GM18526 (cell line): ENCODE data around the gene DMAC1.

ENCODE experiments used
- POLR2A ChIP-seq: IDR thresholded peaks from 3 replicates; pipeline ENCODE4 v1.6.1; 2011; ENCODE audit not compliant: insufficient read length; ENCODE audit errors: extremely low read depth

Gene DMAC1

GRCh38 chr9:7799234-7799943, at the start of gene DMAC1:
Gene DMAC1, minus strand, starts transcription at chr9:7799778. Its CDS starts 44 bp downstream, at chr9:7799734.
- TF ChIP-seq POLR2A, result peak; percentile 73

- TF ChIP-seq POLR2A, result no peak
These were observed 49.8 kb upstream of the DMAC1 start for GRCh38 chr9:7849362-7849761.

- no peak for TF ChIP-seq POLR2A
These were observed 48.9 kb upstream of the DMAC1 start for GRCh38 chr9:7848498-7848897.

- TF ChIP-seq POLR2A, result no peak
These were observed 44.7 kb upstream of the DMAC1 start for GRCh38 chr9:7844242-7844641.

GRCh38 chr9:7841831-7842230, 42.3 kb upstream of the DMAC1 start:
- no peak for TF ChIP-seq POLR2A

DNA sequence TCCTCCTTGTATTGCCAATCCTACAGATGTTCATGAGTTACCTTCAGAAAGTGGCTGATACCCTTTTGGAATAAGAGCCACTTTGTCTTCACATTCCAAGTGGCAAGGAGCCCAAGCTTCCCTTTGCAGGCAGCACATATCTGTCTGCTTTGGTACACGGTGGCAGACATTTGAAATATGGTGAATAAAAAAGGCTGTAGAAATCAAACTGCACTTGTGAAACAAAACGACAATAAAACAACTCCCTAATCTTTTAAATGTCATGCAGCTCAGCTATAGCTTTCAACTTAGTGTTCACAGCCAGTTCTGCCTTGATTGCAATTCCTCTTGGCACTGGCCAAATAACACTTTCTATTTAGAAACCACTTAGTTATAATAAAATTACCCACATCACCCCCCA, 35.0 kb upstream of the DMAC1 start:
- no peak for TF ChIP-seq POLR2A

- TF ChIP-seq POLR2A, result no peak
These were observed 28.8 kb upstream of the DMAC1 start for GRCh38 chr9:7828334-7828733.

DNA sequence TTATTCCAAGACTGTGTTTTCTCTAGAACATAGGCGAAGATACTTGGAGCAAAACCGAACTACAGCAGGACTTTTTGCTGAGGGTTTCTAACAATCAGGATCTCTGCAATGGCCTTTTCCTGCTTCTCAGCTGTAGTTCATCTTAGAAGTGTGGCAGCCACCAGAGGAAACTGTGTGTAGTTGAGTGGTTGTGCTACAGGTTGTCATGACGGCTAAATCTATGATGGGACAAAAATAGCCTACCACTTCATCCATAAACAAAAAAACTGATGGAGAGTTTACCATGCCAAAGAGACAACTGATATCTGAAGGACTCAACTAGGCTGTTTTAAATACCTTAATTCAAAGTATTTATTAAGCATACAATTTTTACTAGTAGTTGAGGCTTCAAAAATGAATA, 28.2 kb upstream of the DMAC1 start:
- TF ChIP-seq POLR2A, result no peak

- TF ChIP-seq POLR2A, result no peak
These were observed 27.5 kb upstream of the DMAC1 start for GRCh38 chr9:7827056-7827455.

DNA sequence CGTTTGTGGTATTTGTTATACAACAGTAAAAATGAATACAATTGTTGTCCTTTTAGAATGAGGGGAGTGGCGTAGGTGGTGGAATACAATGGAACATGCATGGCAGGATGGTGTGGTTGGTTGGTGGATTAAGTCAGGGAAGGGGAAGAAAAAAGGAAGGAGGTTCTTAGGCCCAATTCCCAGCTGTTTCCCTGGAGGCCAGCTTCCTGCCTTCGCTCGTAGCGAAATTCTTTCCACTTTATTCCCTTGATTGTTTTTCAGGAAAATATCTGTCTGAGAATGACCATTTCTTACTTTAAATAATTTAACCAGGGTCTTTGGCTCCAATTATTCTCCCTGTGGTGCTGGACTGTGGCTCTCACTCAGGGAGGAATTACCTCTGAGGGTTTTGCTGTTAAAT, 24.1 kb upstream of the DMAC1 start:
- no peak for TF ChIP-seq POLR2A

GRCh38 chr9:7819984-7820383, 20.4 kb upstream of the DMAC1 start:
- TF ChIP-seq POLR2A, result no peak

GRCh38 chr9:7816021-7816420, 16.4 kb upstream of the DMAC1 start:
- TF ChIP-seq POLR2A, result no peak

DNA sequence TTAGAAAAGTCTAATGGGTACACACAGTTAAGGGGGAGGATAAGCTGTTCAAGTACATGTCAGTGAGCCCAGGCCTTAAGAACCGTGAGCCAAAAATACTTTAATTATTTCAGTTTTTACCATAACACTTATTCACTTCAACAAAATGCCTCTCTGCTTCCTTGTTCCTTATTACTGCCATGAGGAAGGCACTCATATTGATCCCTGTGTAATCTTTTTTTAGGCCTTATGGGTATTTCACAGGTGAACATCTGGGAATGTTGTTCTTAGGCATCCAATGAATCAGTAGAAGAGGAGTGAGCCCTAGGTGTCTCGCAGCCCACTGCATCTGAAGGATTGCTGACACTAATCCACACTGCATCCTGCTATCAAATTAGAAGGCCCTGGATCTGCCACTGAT, 13.5 kb upstream of the DMAC1 start:
- no peak for TF ChIP-seq POLR2A

- no peak for TF ChIP-seq POLR2A
These were observed 12.1 kb upstream of the DMAC1 start for GRCh38 chr9:7811677-7812076.

- TF ChIP-seq POLR2A, result no peak
These were observed 3.1 kb upstream of the DMAC1 start for GRCh38 chr9:7802666-7803065.

DNA sequence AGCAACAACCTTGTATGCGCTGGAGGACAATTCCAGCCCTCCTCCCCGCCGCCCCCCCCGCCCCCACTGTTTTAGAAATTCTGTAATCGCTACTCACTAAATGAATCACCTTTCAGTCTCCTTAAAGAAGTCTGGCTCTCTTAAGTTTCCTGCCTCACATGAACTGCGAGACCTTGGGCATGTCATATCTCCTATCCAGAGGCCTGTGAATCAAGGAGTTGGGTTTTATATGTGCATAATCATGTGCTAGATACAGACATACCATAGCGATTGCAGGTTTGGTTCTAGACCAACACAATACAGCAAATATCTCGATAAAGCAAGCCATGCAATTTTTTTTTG, 337 bp upstream of the DMAC1 start:
- TF ChIP-seq POLR2A, result no peak

DNA sequence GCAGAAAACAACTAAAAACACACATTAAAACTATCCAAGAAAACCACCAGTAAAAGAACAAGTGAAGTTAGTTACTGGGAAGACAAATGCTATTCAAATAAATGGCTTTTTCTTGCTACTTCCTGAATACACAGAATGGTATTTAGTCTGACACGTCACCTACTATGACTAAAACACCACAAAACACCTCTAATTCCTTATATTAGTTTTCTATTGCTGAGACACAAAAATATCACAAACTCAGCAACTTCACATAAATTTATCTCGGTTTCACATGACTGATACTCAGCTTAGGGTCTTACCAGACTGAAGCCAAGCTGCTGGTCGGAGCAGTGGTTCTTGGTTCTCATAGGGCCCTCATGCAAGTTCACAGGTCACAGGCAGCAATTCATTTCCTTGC, 5.4 kb downstream of the DMAC1 start:
- TF ChIP-seq POLR2A, result no peak
